ENCODE results near the gene ZFYVE9. TPM values are rescaled to one million over a fixed set of nuclear protein-coding genes. Genes with fewer than 3 reads are reported as not detected.
"Not testable (repeated sequence)": the region's sequence is repeated elsewhere in the genome, so short reads cannot be mapped to it uniquely, and the experiment has no call there.

The ZFYVE9 gene, protein sequence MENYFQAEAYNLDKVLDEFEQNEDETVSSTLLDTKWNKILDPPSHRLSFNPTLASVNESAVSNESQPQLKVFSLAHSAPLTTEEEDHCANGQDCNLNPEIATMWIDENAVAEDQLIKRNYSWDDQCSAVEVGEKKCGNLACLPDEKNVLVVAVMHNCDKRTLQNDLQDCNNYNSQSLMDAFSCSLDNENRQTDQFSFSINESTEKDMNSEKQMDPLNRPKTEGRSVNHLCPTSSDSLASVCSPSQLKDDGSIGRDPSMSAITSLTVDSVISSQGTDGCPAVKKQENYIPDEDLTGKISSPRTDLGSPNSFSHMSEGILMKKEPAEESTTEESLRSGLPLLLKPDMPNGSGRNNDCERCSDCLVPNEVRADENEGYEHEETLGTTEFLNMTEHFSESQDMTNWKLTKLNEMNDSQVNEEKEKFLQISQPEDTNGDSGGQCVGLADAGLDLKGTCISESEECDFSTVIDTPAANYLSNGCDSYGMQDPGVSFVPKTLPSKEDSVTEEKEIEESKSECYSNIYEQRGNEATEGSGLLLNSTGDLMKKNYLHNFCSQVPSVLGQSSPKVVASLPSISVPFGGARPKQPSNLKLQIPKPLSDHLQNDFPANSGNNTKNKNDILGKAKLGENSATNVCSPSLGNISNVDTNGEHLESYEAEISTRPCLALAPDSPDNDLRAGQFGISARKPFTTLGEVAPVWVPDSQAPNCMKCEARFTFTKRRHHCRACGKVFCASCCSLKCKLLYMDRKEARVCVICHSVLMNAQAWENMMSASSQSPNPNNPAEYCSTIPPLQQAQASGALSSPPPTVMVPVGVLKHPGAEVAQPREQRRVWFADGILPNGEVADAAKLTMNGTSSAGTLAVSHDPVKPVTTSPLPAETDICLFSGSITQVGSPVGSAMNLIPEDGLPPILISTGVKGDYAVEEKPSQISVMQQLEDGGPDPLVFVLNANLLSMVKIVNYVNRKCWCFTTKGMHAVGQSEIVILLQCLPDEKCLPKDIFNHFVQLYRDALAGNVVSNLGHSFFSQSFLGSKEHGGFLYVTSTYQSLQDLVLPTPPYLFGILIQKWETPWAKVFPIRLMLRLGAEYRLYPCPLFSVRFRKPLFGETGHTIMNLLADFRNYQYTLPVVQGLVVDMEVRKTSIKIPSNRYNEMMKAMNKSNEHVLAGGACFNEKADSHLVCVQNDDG (N-terminal part only)
- total RNA-seq: 12.1 TPM

- ATAC-seq: peak; percentile 83
Measured at GRCh38 chr1:52141513-52142219, at the start of gene ZFYVE9. Gene ZFYVE9 (plus strand): TSS chr1:52142089. CDS start chr1:52233207, 91,118 bp downstream.

DNA sequence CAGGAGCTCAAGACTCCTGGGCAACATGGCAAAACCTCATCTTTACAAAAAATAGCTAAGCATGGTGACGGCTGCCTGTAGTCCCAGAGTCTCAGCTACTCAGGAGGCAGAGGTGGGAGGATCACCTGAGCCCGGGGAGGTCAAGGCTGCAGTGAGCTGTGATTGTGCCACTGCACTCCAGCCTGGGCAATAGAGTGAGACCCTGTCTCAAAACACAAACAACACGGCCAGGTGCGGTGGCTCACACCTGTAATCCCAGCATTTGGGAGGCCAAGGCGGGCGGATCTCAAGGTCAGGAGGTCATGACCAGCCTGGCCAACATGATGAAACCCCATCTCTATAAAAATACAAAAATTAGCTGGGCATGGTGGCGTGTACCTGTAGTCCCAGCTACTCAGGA, 47.6 kb upstream of the ZFYVE9 start:
- not testable (repeated sequence) for ATAC-seq

DNA sequence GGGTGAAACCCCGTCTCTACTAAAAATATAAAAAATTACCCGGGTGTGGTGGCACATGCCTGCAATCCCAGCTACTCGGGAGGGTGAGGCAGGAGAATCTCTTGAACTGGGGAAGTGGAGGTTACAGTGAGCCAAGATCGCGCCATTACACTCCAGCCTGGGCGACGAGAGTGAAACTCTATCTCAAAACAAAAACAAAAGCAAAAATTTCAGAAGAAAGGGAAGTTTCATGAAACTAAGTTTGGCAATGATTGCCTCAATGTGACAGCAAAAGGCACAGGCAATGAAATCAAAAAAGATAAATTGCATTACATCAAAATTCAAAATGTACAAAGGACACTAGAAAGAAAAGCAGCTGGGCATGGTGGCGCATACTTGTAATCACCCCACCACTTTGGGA, 45.7 kb upstream of the ZFYVE9 start:
- ATAC-seq: no peak

- no peak for ATAC-seq
Measured at GRCh38 chr1:52098139-52098871, 43.6 kb upstream of the ZFYVE9 start.

GRCh38 chr1:52102336-52103013, 39.4 kb upstream of the ZFYVE9 start:
- ATAC-seq: no peak

- ATAC-seq: no peak
Measured at GRCh38 chr1:52111492-52111891, 30.4 kb upstream of the ZFYVE9 start.

DNA sequence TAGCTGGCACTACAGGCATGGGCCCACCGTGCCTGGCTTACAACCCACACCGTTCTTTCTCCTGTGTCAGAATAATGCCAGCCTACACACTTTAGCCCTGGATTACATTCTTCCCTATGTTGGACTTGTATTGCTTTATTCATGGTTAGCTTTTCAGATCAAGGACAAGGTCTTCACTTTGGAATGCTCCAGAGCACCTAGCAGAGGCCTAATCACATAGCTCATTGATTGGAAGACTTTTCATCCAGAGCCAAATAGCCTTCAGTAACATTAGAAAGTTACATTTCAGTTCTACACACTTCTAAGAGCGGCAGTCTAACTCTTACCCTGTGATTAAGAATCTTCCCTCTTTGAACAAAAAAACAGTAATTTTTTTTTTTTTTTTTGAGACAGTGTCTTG, 29.4 kb upstream of the ZFYVE9 start:
- no peak for ATAC-seq

DNA sequence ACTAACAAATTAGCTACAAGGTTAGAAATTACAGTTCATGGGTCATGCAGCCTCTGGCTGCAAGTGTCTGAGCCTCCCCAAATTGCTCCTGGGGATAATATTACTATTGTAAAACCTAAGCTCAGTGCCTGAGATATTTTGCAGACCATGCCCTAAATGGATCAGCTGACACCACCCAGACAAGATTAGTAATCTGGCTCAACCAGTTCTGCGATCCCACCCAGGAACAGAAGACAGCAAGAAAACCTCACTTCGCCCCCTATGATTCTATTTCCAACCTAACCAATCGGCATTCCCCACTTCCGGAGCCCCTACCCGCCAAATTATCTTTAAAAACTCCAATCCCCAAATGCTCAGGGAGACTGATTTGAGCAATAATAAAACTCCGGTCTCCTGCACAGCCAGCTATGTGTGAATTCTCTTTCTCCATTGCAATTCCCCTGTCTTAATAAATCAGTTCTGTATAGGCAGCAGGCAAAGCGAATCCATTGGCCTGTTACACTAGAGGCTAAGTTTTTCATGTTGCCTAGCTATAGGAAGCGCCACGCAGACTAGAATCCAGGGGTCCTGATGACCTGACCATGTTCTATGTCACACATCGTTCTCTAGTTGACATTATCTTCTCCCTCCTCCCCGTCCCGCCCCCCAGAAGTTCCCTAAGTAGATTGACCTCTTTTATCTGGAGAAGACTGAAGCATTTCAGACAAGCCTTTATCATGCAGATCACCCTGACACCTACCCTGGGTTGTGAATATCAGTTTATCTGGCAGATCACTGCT, 22.4 kb upstream of the ZFYVE9 start:
- no peak for ATAC-seq

GRCh38 chr1:52122384-52122783, 19.5 kb upstream of the ZFYVE9 start:
- ATAC-seq: no peak

- ATAC-seq: no peak
Measured at GRCh38 chr1:52123622-52124021, 18.3 kb upstream of the ZFYVE9 start.

GRCh38 chr1:52125736-52126359, 16.0 kb upstream of the ZFYVE9 start:
- ATAC-seq: no peak

GRCh38 chr1:52127181-52128180, 14.4 kb upstream of the ZFYVE9 start:
- ATAC-seq: peak; percentile 94

DNA sequence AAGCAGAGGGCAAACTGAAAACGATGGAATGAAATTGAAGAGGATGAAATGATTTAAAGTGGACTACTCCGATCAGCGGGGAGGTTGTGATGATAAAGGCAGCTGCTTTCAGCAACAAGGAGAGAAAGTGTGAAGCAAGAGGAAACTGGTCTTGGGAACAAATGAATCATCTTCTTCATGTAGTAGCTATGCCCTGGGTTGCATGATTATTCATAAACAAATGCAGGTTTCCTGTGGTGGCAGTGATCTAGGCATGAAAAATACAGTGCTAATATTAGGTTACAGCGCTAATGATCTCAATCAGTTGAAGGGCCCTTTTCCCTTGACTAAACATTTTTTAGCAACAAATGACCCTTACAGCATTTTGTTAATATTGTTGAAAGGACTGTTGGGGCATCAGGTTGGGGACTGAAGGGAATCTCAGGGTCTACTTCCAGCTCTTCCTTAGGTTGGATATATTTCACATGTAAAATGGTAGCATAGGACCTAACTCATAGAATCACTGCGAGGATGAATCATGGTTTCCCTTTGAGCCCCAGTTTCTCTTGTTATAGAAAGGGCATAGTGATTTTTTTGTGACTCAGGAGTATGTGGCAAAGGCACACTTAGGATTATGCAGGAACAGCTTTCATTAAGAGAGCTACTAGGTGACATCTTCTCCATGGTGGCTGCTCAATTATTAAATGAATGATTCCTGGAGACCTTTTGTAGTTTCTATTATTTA, 1.9 kb upstream of the ZFYVE9 start:
- ATAC-seq: peak; percentile 72

DNA sequence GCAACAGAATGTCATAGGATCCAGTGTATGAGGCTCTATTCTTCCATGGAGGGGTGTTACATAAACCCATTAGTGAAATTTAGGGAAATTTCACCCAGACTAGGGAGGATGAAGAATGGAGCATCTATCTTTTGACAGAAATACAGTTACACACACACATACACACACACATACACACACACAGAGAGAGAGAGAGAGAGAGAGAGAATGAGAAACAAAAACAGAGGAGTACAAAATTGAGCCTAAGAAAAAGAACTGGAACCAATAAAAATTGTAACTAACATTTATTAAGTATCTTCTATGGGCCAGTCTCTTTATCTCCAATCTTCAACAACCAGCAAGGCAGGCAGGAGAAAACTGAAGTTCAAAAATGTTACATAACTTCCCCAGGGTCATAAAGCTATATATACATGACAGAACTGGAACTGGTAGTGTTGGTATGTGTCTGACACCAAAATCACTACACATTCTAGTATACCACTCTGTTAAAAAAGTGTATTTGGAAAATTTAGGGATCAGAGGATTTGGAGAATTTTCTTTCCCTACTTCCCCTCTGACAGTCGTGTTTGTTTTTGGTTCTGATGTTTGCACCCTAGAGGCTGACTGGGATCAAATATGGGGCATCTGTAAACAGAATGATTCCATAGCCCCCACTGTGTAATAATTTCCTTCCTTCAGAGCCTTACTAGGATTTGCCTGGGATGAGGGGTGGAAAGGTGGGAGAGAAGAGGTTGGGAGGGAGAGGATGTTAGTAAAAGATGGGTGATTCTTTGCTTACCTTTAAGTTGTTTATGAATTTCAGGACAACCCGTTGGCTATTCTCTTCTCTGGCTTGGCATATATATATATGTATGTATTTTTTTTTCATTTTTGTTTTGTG, 1.0 kb upstream of the ZFYVE9 start:
- ATAC-seq: no peak

GRCh38 chr1:52142220-52143183, 613 bp downstream of the ZFYVE9 start:
- ATAC-seq: peak; percentile 65
